ENCODE data around the gene VPS13D. TPM values are rescaled to one million over a fixed set of nuclear protein-coding genes. Genes with fewer than 3 reads are reported as not detected.

VPS13D gene
- total RNA-seq, 1 experiment from 2014 or later, result 33.1 TPM

GRCh38 chr1:12287869-12288268, 58.0 kb downstream of the VPS13D start:
- DNase-seq (ENCODE audit: low read depth, low spot score) (no peak), ATAC-seq (no peak)
- Histone ChIP-seq H3K27me3 (ENCODE audit: control insufficient read depth, insufficient read depth, low read length) (no peaks in the 10 kb centered on the region), H3K36me3 (ENCODE audit: control insufficient read depth, insufficient read depth, low read length) (no peaks in the 10 kb centered on the region), H3K27ac (ENCODE audit: low read length) (no peak overlapping the region), H3K4me3 (ENCODE audit: low read depth in 2 of 2, low read length in 2 of 2) (no peak overlapping the region), H3K4me1 (ENCODE audit: control insufficient read depth, insufficient read depth, low read length) (no peaks in the 10 kb centered on the region), H3K9me3 (ENCODE audit: control insufficient read depth, insufficient read depth, low read depth, low read length) (no peaks in the 10 kb centered on the region)
- no TSS peak for BruUV-seq (replicated peaks)
- in situ Hi-C loops (cut with HindIII; ENCODE audit: low pct_unique_long_range_greater_than_20kb, low sequenced_read_pairs), result no loop called here
- TF ChIP-seq, protein P1, sequence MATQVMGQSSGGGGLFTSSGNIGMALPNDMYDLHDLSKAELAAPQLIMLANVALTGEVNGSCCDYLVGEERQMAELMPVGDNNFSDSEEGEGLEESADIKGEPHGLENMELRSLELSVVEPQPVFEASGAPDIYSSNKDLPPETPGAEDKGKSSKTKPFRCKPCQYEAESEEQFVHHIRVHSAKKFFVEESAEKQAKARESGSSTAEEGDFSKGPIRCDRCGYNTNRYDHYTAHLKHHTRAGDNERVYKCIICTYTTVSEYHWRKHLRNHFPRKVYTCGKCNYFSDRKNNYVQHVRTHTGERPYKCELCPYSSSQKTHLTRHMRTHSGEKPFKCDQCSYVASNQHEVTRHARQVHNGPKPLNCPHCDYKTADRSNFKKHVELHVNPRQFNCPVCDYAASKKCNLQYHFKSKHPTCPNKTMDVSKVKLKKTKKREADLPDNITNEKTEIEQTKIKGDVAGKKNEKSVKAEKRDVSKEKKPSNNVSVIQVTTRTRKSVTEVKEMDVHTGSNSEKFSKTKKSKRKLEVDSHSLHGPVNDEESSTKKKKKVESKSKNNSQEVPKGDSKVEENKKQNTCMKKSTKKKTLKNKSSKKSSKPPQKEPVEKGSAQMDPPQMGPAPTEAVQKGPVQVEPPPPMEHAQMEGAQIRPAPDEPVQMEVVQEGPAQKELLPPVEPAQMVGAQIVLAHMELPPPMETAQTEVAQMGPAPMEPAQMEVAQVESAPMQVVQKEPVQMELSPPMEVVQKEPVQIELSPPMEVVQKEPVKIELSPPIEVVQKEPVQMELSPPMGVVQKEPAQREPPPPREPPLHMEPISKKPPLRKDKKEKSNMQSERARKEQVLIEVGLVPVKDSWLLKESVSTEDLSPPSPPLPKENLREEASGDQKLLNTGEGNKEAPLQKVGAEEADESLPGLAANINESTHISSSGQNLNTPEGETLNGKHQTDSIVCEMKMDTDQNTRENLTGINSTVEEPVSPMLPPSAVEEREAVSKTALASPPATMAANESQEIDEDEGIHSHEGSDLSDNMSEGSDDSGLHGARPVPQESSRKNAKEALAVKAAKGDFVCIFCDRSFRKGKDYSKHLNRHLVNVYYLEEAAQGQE (IDR thresholded peaks at IDR 0.05; ENCODE audit: insufficient read depth in 1 of 2, low read depth in 2 of 2, low read length in 1 of 2), result no peak
- no peak for TF ChIP-seq POLR2AphosphoS5 (IDR thresholded peaks at IDR 0.05; ENCODE audit: low read depth, low read length)
- no peak for TF ChIP-seq TCF7L2 (IDR thresholded peaks at IDR 0.05; ENCODE audit: low read depth, low read length)
- no peak for TF ChIP-seq SIN3A (IDR thresholded peaks at IDR 0.05; ENCODE audit: borderline replicate concordance, insufficient read depth, low read depth, low read length)
- no peak for TF ChIP-seq CTCF (IDR thresholded peaks at IDR 0.05)
- intact Hi-C loops (cut with micrococcal nuclease; ENCODE audit: unreplicated experiment), result no loop called here
- CTCF ChIA-PET, result no interaction called here
- POLR2A ChIA-PET, result no interaction called here

GRCh38 chr1:12290828-12291227, 61.0 kb downstream of the VPS13D start:
- in situ Hi-C loops (cut with HindIII; ENCODE audit: low pct_unique_long_range_greater_than_20kb, low sequenced_read_pairs), result no loop called here
- no peak for DNase-seq (ENCODE audit: low read depth, low spot score)

More at GRCh38 chr1:12290828-12291227, 61.0 kb downstream of the VPS13D start:
- BruUV-seq (replicated peaks), result no TSS peak
- POLR2A ChIA-PET, result no interaction called here
- CTCF ChIA-PET, result no interaction called here
- Histone ChIP-seq H3K36me3 (ENCODE audit: control insufficient read depth, insufficient read depth, low read length) (peaks cover under 1% of the 10 kb centered on the region; the same call in 1 of the 2 replicates), H3K27ac (ENCODE audit: low read length) (no peak overlapping the region), H3K27me3 (ENCODE audit: control insufficient read depth, insufficient read depth, low read length) (no peaks in the 10 kb centered on the region), H3K4me3 (ENCODE audit: low read depth in 2 of 2, low read length in 2 of 2) (no peak overlapping the region), H3K9me3 (ENCODE audit: control insufficient read depth, insufficient read depth, low read depth, low read length) (no peaks in the 10 kb centered on the region), H3K4me1 (ENCODE audit: control insufficient read depth, insufficient read depth, low read length) (no peaks in the 10 kb centered on the region)
- ATAC-seq, result no peak
- TF ChIP-seq POLR2AphosphoS5 (IDR thresholded peaks at IDR 0.05; ENCODE audit: low read depth, low read length), result no peak
- TF ChIP-seq, protein P1 (IDR thresholded peaks at IDR 0.05; ENCODE audit: insufficient read depth in 1 of 2, low read depth in 2 of 2, low read length in 1 of 2), result no peak
- TF ChIP-seq CTCF (IDR thresholded peaks at IDR 0.05), result no peak
- TF ChIP-seq TCF7L2 (IDR thresholded peaks at IDR 0.05; ENCODE audit: low read depth, low read length), result no peak
- no peak for TF ChIP-seq SIN3A (IDR thresholded peaks at IDR 0.05; ENCODE audit: borderline replicate concordance, insufficient read depth, low read depth, low read length)
- intact Hi-C loops (cut with micrococcal nuclease; ENCODE audit: unreplicated experiment), result no loop called here

Data from Panc1 (cell line).